Chondrocyte (in vitro differentiated cells): ENCODE measurements around the gene SNX33. TPM values are rescaled to one million over a fixed set of nuclear protein-coding genes. Genes with fewer than 3 reads are reported as not detected.

Source experiments
- DNase-seq: peaks from one replicate; pipeline ENCODE4 v3.0.0; 2021; ENCODE audit warnings: mixed read lengths, low spot score
- H3K27ac Mint-ChIP-seq: one replicate; pipeline ENCODE4 v1.8.0; 2021; ENCODE audit warnings: mild to moderate bottlenecking, moderate library complexity, mixed read lengths; ENCODE audit not compliant: unreplicated experiment
- H3K27me3 Mint-ChIP-seq: 2 replicates; pipeline ENCODE4 v1.8.0; 2021; ENCODE audit warnings: low read depth, mixed read lengths
- H3K36me3 Mint-ChIP-seq: 2 replicates; pipeline ENCODE4 v1.8.0; 2021; ENCODE audit warnings: low read depth, mixed read lengths
- H3K4me1 Mint-ChIP-seq: 2 replicates; pipeline ENCODE4 v1.8.0; 2021; ENCODE audit warnings: low read depth, mild to moderate bottlenecking, mixed read lengths
- H3K4me3 Mint-ChIP-seq: one replicate; pipeline ENCODE4 v1.8.0; 2021; ENCODE audit warnings: mild to moderate bottlenecking, moderate library complexity, mixed read lengths; ENCODE audit not compliant: unreplicated experiment
- H3K9me3 Mint-ChIP-seq: 2 replicates; pipeline ENCODE4 v1.8.0; 2021; ENCODE audit warnings: low read depth, mixed read lengths
- CTCF ChIP-seq: fragments of 200-600 bp; sonication (generic); IDR thresholded peaks from 2 replicates; pipeline ENCODE4 v1.5.0; 2021; ENCODE audit warnings: antibody characterized with exemption, mild to moderate bottlenecking, moderate library complexity
- long read RNA-seq: library from polyadenylated mRNA; stranded (forward); transcript quantifications from one replicate; pipeline ENCODE4 v2.0.0, GENCODE V29; 2021
- total RNA-seq: library from RNA; stranded (reverse); gene quantifications from 3 replicates; pipeline ENCODE4 v1.2.1, GENCODE V29; 2021

The SNX33 gene
- total RNA-seq, result 21.6 to 31.2 TPM (median 30.2 TPM) in 3 replicates
- long read RNA-seq, full-length matches to known transcripts, result 80 of 87 reads
- long read RNA-seq, partial matches to known transcripts, result 4 of 87 reads
- long read RNA-seq, other reads (novel, unspliced or antisense), result 3 of 87 reads

GRCh38 chr15:75647370-75648155 lies at the start of gene SNX33:
Gene SNX33 (plus strand): TSS chr15:75647912. CDS start chr15:75649103, 1,191 bp downstream.
- no peaks in the 10 kb centered on the region for H3K9me3 Mint-ChIP-seq
- H3K36me3 Mint-ChIP-seq, result peaks cover 13% of the 10 kb centered on the region
- H3K4me3 Mint-ChIP-seq, result peak within 1 kb of the TSS; percentile 95
- peak within 1 kb of the TSS; percentile 95 for H3K27ac Mint-ChIP-seq
- no peaks in the 10 kb centered on the region for H3K27me3 Mint-ChIP-seq
- DNase-seq, result no peak
- TF ChIP-seq CTCF, result peak; percentile 79
- H3K4me1 Mint-ChIP-seq, result peaks cover 53% of the 10 kb centered on the region

GRCh38 chr15:75598361-75598760 lies 49.4 kb upstream of the SNX33 start:
- no peak for DNase-seq
- Mint-ChIP-seq H3K4me1 (peaks cover 17% of the 10 kb centered on the region), H3K4me3 (no peak overlapping the region), H3K27me3 (no peaks in the 10 kb centered on the region), H3K27ac (no peak overlapping the region), H3K9me3 (no peaks in the 10 kb centered on the region), H3K36me3 (peaks cover 31% of the 10 kb centered on the region)
- no peak for TF ChIP-seq CTCF

- no peaks in the 10 kb centered on the region for H3K27me3 Mint-ChIP-seq
- DNase-seq, result no peak
- peaks cover 17% of the 10 kb centered on the region for H3K4me1 Mint-ChIP-seq
- H3K4me3 Mint-ChIP-seq, result no peak overlapping the region
- H3K36me3 Mint-ChIP-seq, result peaks cover 34% of the 10 kb centered on the region
- peak overlapping the region; percentile 59 for H3K27ac Mint-ChIP-seq
- no peaks in the 10 kb centered on the region for H3K9me3 Mint-ChIP-seq
- TF ChIP-seq CTCF, result no peak
These were observed 48.3 kb upstream of the SNX33 start for GRCh38 chr15:75599401-75599800.

GRCh38 chr15:75606026-75606425 lies 41.7 kb upstream of the SNX33 start:
- TF ChIP-seq CTCF, result no peak
- H3K27me3 Mint-ChIP-seq, result no peaks in the 10 kb centered on the region
- no peak overlapping the region for H3K4me3 Mint-ChIP-seq
- H3K9me3 Mint-ChIP-seq, result no peaks in the 10 kb centered on the region
- peaks cover 41% of the 10 kb centered on the region for H3K36me3 Mint-ChIP-seq
- H3K4me1 Mint-ChIP-seq, result peaks cover 11% of the 10 kb centered on the region
- DNase-seq, result no peak
- H3K27ac Mint-ChIP-seq, result no peak overlapping the region

GRCh38 chr15:75606711-75607699 lies 40.7 kb upstream of the SNX33 start:
- no peak for DNase-seq
- peaks cover 42% of the 10 kb centered on the region for H3K36me3 Mint-ChIP-seq
- peak overlapping the region; percentile 53 for H3K27ac Mint-ChIP-seq
- H3K27me3 Mint-ChIP-seq, result no peaks in the 10 kb centered on the region
- H3K4me1 Mint-ChIP-seq, result peaks cover 11% of the 10 kb centered on the region
- H3K9me3 Mint-ChIP-seq, result no peaks in the 10 kb centered on the region
- TF ChIP-seq CTCF, result no peak
- no peak overlapping the region for H3K4me3 Mint-ChIP-seq
